Gastrocnemius medialis (tissue), 4 donors: ENCODE data around the gene CXXC1. TPM values are rescaled to one million over a fixed set of nuclear protein-coding genes. Genes with fewer than 3 reads are reported as not detected.

Experiments used
- ATAC-seq, 2 donors: fragments of 150-250 bp; one replicate each; pipeline ENCODE4 v1.9.1; 2016
- DNase-seq, 2 donors: peaks; one replicate each; pipeline ENCODE4 v3.0.0-alpha.2; 2019
- H3K27ac ChIP-seq, 4 donors: fragments of 200-600 bp; sonication (generic); 1 replicate in 1 of 4; 2 replicates in 3 of 4; pipeline ENCODE4 v1.5.1; 2016 to 2018; ENCODE audit warnings: mild to moderate bottlenecking in 2 of 4, moderate library complexity in 1 of 4
- H3K27me3 ChIP-seq, 3 donors: fragments of 200-600 bp; sonication (generic) in 2 of 3; 1 replicate in 1 of 3; 2 replicates in 2 of 3; pipeline versions ENCODE4 v1.5.1 to v1.6.0; 2016 to 2019; ENCODE audit warnings: mild to moderate bottlenecking in 1 of 3, moderate library complexity in 1 of 3
- H3K36me3 ChIP-seq, 2 donors: fragments of 200-600 bp; sonication (generic) in 1 of 2; one replicate each; pipeline ENCODE4 v1.5.1; 2017 to 2018
- H3K4me1 ChIP-seq, 2 donors: fragments of 200-600 bp; sonication (generic) in 1 of 2; one replicate each; pipeline ENCODE4 v1.5.1; 2016 to 2017; ENCODE audit warnings: mild to moderate bottlenecking in 2 of 2
- H3K4me3 ChIP-seq, 4 donors: fragments of 200-600 bp; sonication (generic) in 3 of 4; 1 replicate in 1 of 4; 2 replicates in 3 of 4; pipeline ENCODE4 v1.5.1; 2016 to 2019; ENCODE audit warnings: mild to moderate bottlenecking in 2 of 4
- H3K9me3 ChIP-seq, 3 donors: fragments of 200-600 bp; sonication (generic) in 2 of 3; 1 replicate in 1 of 3; 2 replicates in 2 of 3; pipeline ENCODE4 v1.5.1; 2016 to 2019
- CTCF ChIP-seq, 5 experiments: fragments of 450-650 bp in 3 of 5; fragments of 200-600 bp in 2 of 5; sonication (generic) in 2 of 5; IDR thresholded peaks in 4 of 5; conservative IDR thresholded peaks in 1 of 5; 1 replicate in 4 of 5; 2 replicates in 1 of 5; pipeline ENCODE4 v1.5.1; 2016 to 2019; ENCODE audit warnings: antibody characterized with exemption in 5 of 5, mild to moderate bottlenecking in 3 of 5, moderate library complexity in 3 of 5
- POLR2A ChIP-seq, 2 donors: fragments of 450-650 bp; IDR thresholded peaks; one replicate each; pipeline ENCODE4 v1.6.1; 2017; ENCODE audit warnings: antibody characterized with exemption in 2 of 2, mild to moderate bottlenecking in 2 of 2, moderate library complexity in 2 of 2
- in situ Hi-C, 4 donors: fragments of 200-750 bp; cut with MboI; loops; one replicate each; pipeline versions ENCODE4 v1.15.0 to v1.8.0; 2017; ENCODE audit warnings: low sequenced_read_pairs in 4 of 4
- intact Hi-C: fragments of 100-400 bp; cut with DNase I; formaldehyde crosslinking; loops from one replicate; pipeline ENCODE4 v1.15.1; 2023; ENCODE audit warnings: low total_unique reads
- total RNA-seq, 4 donors: library from RNA; depleted of rRNA; stranded (reverse); fragments of >200 nt; gene quantifications; one replicate each; pipeline versions ENCODE4 v1.1.0 to v1.2.3, GENCODE V29; 2016

The CXXC1 gene
- total RNA-seq, 4 donors from 2014 or later = 21.1 to 32.0 (median 27.3) TPM

- in situ Hi-C loops (loop anchor here in 3 of 4 donors (25.0 kb wide), 4 partner anchors 470 to 905 kb away; partner anchors contain the start of genes C18orf32 (in 3 of the 3), RPL17 (in 3 of the 3), ACAA2 (in 2 of the 3) and SMAD4 (in 2 of the 3)), intact Hi-C loops (loop anchor here (5.0 to 10.0 kb wide), 4 partner anchors 468 to 1738 kb away; partner anchors contain the start of genes ACAA2, MEX3C and RPL17)
- H3K36me3 ChIP-seq = peaks cover 0 to 35% of the 10 kb centered on the region in 2 donors
- peak overlapping the region in 2 of 4 donors; percentile 90 to 99 for H3K4me3 ChIP-seq
- TF ChIP-seq POLR2A (IDR thresholded peaks at IDR 0.05) (no peak), CTCF (IDR thresholded peaks at IDR 0.05 in 4 of 5, conservative IDR thresholded peaks at IDR 0.05 in 1 of 5) (no peak)
- no peaks in the 10 kb centered on the region for H3K9me3 ChIP-seq
- DNase-seq = no peak
- no peaks in the 10 kb centered on the region for H3K27me3 ChIP-seq
- no peak overlapping the region for H3K27ac ChIP-seq
- peaks cover 18 to 24% of the 10 kb centered on the region in 2 donors for H3K4me1 ChIP-seq
- ATAC-seq = no peak
Measured at GRCh38 chr18:50282521-50283335, 4.8 kb downstream of the CXXC1 start.

- TF ChIP-seq CTCF (IDR thresholded peaks at IDR 0.05 in 4 of 5, conservative IDR thresholded peaks at IDR 0.05 in 1 of 5) = no peak
- peaks cover 0 to 42% of the 10 kb centered on the region in 2 donors for H3K36me3 ChIP-seq
- H3K9me3 ChIP-seq = no peaks in the 10 kb centered on the region
- intact Hi-C loops (loop anchor here (2.0 to 10.0 kb wide), 6 partner anchors 27 to 1737 kb away; partner anchors contain the start of genes ACAA2, MEX3C, RPL17 and SKA1), in situ Hi-C loops (loop anchor here in 3 of 4 donors (25.0 kb wide), 4 partner anchors 470 to 905 kb away; partner anchors contain the start of genes C18orf32 (in 3 of the 3), RPL17 (in 3 of the 3), ACAA2 (in 2 of the 3) and SMAD4 (in 2 of the 3))
- no peak for DNase-seq
- H3K27me3 ChIP-seq = no peaks in the 10 kb centered on the region
- ATAC-seq = no peak
- peak overlapping the region; percentile 74 to 99 (median 90) for H3K4me3 ChIP-seq
- H3K27ac ChIP-seq = peak overlapping the region; percentile 88 to 95 (median 92)
- peaks cover 18 to 24% of the 10 kb centered on the region in 2 donors for H3K4me1 ChIP-seq
Measured at GRCh38 chr18:50281972-50282520, 5.4 kb downstream of the CXXC1 start.

- peak; percentile 85 to 93 for TF ChIP-seq POLR2A (IDR thresholded peaks at IDR 0.05)
- peak in 3 of 5 experiments; percentile 31 to 50 (median 35) for TF ChIP-seq CTCF (IDR thresholded peaks at IDR 0.05 in 4 of 5, conservative IDR thresholded peaks at IDR 0.05 in 1 of 5)
- peak within 1 kb of the TSS; percentile 74 to 99 (median 90) for H3K4me3 ChIP-seq
- intact Hi-C loops = loop anchor here (2.0 to 10.0 kb wide), 6 partner anchors 27 to 1737 kb away; partner anchors contain the start of genes ACAA2, MEX3C, RPL17 and SKA1
- in situ Hi-C loops = loop anchor here in 3 of 4 donors (25.0 kb wide), 4 partner anchors 469 to 906 kb away; partner anchors contain the start of genes C18orf32 (in 3 of the 3), RPL17 (in 3 of the 3), ACAA2 (in 2 of the 3) and SMAD4 (in 2 of the 3)
- no peaks in the 10 kb centered on the region for H3K9me3 ChIP-seq
- H3K36me3 ChIP-seq = peaks cover 0 to 48% of the 10 kb centered on the region in 2 donors
- ATAC-seq (peak; percentile 96 to 97), DNase-seq (peak; percentile 96 to 97)
- peak within 1 kb of the TSS; percentile 88 to 95 (median 92) for H3K27ac ChIP-seq
- no peaks in the 10 kb centered on the region for H3K27me3 ChIP-seq
- H3K4me1 ChIP-seq = peaks cover 18 to 24% of the 10 kb centered on the region in 2 donors
Measured at GRCh38 chr18:50281295-50281971, 6.1 kb downstream of the CXXC1 start, which contains the start of gene MBD1. Gene MBD1 (minus strand): TSS chr18:50281523. CDS start chr18:50279992, 1,531 bp downstream.
